ENCODE measurements around the gene TESPA1. TPM values are rescaled to one million over a fixed set of nuclear protein-coding genes. Genes with fewer than 3 reads are reported as not detected.

Gene TESPA1
- total and polyA plus RNA-seq, 2 of the 8 experiments (the other 6 are each of a cell fraction or from before 2014, with no cell fraction given) = not detected

- TF ChIP-seq E2F6 (IDR thresholded peaks at IDR 0.05) (no peak), BACH1 (IDR thresholded peaks at IDR 0.05; ENCODE audit: low read length) (no peak), SIRT6 (IDR thresholded peaks at IDR 0.05; ENCODE audit: low read length) (no peak), JUN (IDR thresholded peaks at IDR 0.05; ENCODE audit: low read depth, low read length) (no peak), CTCF (IDR thresholded peaks at IDR 0.05; ENCODE audit: control extremely low read depth in 1 of 3, insufficient read depth in 1 of 3, low read depth in 1 of 3, low read length in 3 of 3) (no peak)
Observed at GRCh38 chr12:54933376-54933775, 51.2 kb downstream of the TESPA1 start (continued).
